GM12878 (cell line): ENCODE results near the gene PGGT1B. TPM values are rescaled to one million over a fixed set of nuclear protein-coding genes. Genes with fewer than 3 reads are reported as not detected.

ENCODE experiments used
- ATAC-seq: fragments of 200-7000 bp; cut with Tn5 transposase; 3 replicates; pipeline ENCODE4 v1.9.1; 2020; ENCODE audit warnings: mild to moderate bottlenecking, moderate library complexity
- BruUV-seq: library from RNA; stranded (reverse); fragments of 400-500 nt; replicated peaks from 2 replicates; lab custom pipeline; 2021; lab: Mats Ljungman, UMichigan
- CTCF ChIA-PET: fragments of 300-600 bp; sonication (Branson Sonifier 250); formaldehyde crosslinking; extraction: SDS; loops from one replicate; lab custom pipeline; 2021; ENCODE audit warnings: inconsistent platforms; lab: Yijun Ruan, JAX
- POLR2A ChIA-PET: fragments of 350-600 bp; formaldehyde crosslinking; extraction: SDS; loops from one replicate; lab custom pipeline; 2021; ENCODE audit warnings: inconsistent platforms; lab: Charles Lee
- RAD21 ChIA-PET: fragments of 300-600 bp; sonication (Branson Sonifier 250); formaldehyde crosslinking; loops from one replicate; lab custom pipeline; 2023; ENCODE audit warnings: antibody characterized with exemption; ENCODE audit not compliant: unreplicated experiment; lab: Charles Lee
- SMC1A ChIA-PET: fragments of 300-600 bp; sonication (Branson Sonifier 250); formaldehyde crosslinking; loops from one replicate; lab custom pipeline; 2023; ENCODE audit not compliant: unreplicated experiment, uncharacterized antibody; lab: Charles Lee
- DNase-seq: peaks from one replicate; pipeline ENCODE4 v3.0.0-alpha.2; 2011; ENCODE audit warnings: low read depth, low spot score
- FAIRE-seq: peaks from 3 replicates; lab custom pipeline; 2011; peaks lifted over from hg19 to GRCh38; lab: Jason Lieb, UNC
- H2AFZ ChIP-seq: 2 replicates; pipeline ENCODE4 v1.6.0; 2011; ENCODE audit warnings: low read depth, low read length, control low read depth; ENCODE audit not compliant: control insufficient read depth
- H3K27ac ChIP-seq: 2 replicates; pipeline ENCODE4 v1.5.1; 2011; ENCODE audit warnings: control low read depth; ENCODE audit not compliant: control insufficient read depth, insufficient read depth
- H3K27me3 ChIP-seq, 2 experiments: replicated peaks in 1 of 2; 2 replicates each; pipeline versions ENCODE4 v1.6.0 to v1.6.1; 2011; ENCODE audit warnings: low read length in 1 of 2; ENCODE audit not compliant: control insufficient read depth in 2 of 2, insufficient read depth in 2 of 2
- H3K36me3 ChIP-seq, 2 experiments: 2 replicates each; pipeline ENCODE4 v1.5.1; 2011; ENCODE audit warnings: low read length in 1 of 2; ENCODE audit not compliant: control insufficient read depth in 2 of 2, insufficient read depth in 2 of 2
- H3K4me1 ChIP-seq: 2 replicates; pipeline ENCODE4 v1.6.1; 2011; ENCODE audit warnings: mild to moderate bottlenecking, low read length, moderate library complexity, mixed read lengths; ENCODE audit not compliant: control insufficient read depth, insufficient read depth
- H3K4me2 ChIP-seq: 2 replicates; pipeline ENCODE4 v1.6.0; 2011; ENCODE audit warnings: control low read depth; ENCODE audit not compliant: control insufficient read depth, insufficient read depth
- H3K4me3 ChIP-seq: fragments of 200-600 bp; sonication (generic); 2 replicates; pipeline ENCODE4 v1.5.1; 2016
- H3K79me2 ChIP-seq: 2 replicates; pipeline ENCODE4 v1.6.0; 2011; ENCODE audit warnings: low read length; ENCODE audit not compliant: control insufficient read depth, insufficient read depth
- H3K9ac ChIP-seq: 2 replicates; pipeline ENCODE4 v1.8.0; 2011; ENCODE audit warnings: low read length, control low read depth, mixed read lengths; ENCODE audit not compliant: control insufficient read depth, insufficient read depth
- H3K9me3 ChIP-seq: replicated peaks from 3 replicates; pipeline ENCODE4 v1.5.1; 2011; ENCODE audit warnings: mild to moderate bottlenecking, low read length; ENCODE audit not compliant: control insufficient read depth, insufficient read depth
- H4K20me1 ChIP-seq: 2 replicates; pipeline ENCODE4 v1.6.0; 2011; ENCODE audit not compliant: control insufficient read depth, insufficient read depth
- DPF2 ChIP-seq: fragments of 450-650 bp; IDR thresholded peaks from 2 replicates; pipeline ENCODE4 v1.6.1; 2017; ENCODE audit warnings: mild to moderate bottlenecking
- EZH2 ChIP-seq: IDR thresholded peaks from 2 replicates; pipeline ENCODE4 v1.6.1; 2012; ENCODE audit warnings: low read depth, mild to moderate bottlenecking, control low read depth, inconsistent platforms, low read length, borderline replicate concordance; ENCODE audit not compliant: control insufficient read depth
- HDGF ChIP-seq: fragments of 450-650 bp; IDR thresholded peaks from 2 replicates; pipeline ENCODE4 v1.6.1; 2016; ENCODE audit warnings: antibody characterized with exemption
- IKZF1 ChIP-seq: fragments of 450-650 bp; conservative IDR thresholded peaks from 2 replicates; pipeline ENCODE4 v1.6.1; 2017; ENCODE audit warnings: antibody characterized with exemption, mild to moderate bottlenecking
- IKZF2 ChIP-seq, 2 experiments: fragments of 450-650 bp; IDR thresholded peaks; 2 replicates each; pipeline ENCODE4 v1.6.1; 2017; ENCODE audit warnings: mild to moderate bottlenecking in 2 of 2, moderate library complexity in 2 of 2
- KDM1A ChIP-seq: fragments of 200-600 bp; sonication (generic); IDR thresholded peaks from 2 replicates; pipeline ENCODE4 v1.6.1; 2016; ENCODE audit warnings: borderline replicate concordance
- MYB ChIP-seq: fragments of 150-350 bp; IDR thresholded peaks from 2 replicates; pipeline ENCODE4 v1.6.1; 2014; ENCODE audit warnings: mild to moderate bottlenecking, low read depth, low read length, borderline replicate concordance
- RUNX3 ChIP-seq: IDR thresholded peaks from 2 replicates; pipeline ENCODE4 v1.6.1; 2012; ENCODE audit warnings: low read length, inconsistent platforms
- ZSCAN29 ChIP-seq: fragments of 450-650 bp; IDR thresholded peaks from 2 replicates; pipeline ENCODE4 v1.6.1; 2017; ENCODE audit warnings: mild to moderate bottlenecking, moderate library complexity
- whole genome bisulfite sequencing: methylation state at CpG from one replicate; pipeline ENCODE4 v1.1.6; 2016; ENCODE audit warnings: low lambda C conversion rate; ENCODE audit not compliant: insufficient replicate concordance, insufficient coverage; ENCODE audit errors: missing lambda C conversion rate; 5-methylcytosine and 5-hydroxymethylcytosine counted together
- in situ Hi-C: fragments of 300-500 bp; cut with MboI; formaldehyde crosslinking; loops from 9 replicates; pipeline ENCODE4 v1.14.3; 2018; ENCODE audit warnings: mixed read lengths
- intact Hi-C: fragments of 100-400 bp; cut with micrococcal nuclease; formaldehyde crosslinking; loops from one replicate; pipeline ENCODE4 v1.14.2; 2022; ENCODE audit not compliant: unreplicated experiment
- polyA plus RNA-seq, 11 experiments: library from polyadenylated mRNA; depleted of rRNA in 4 of 11; unstranded in 6 of 11; stranded (reverse) in 5 of 11; fragments of >200 nt; fragmentation: Nextera tagmentation in 4 of 11; fragmentation: Illumina TruSeq in 1 of 11; extraction: Ambion mirVana in 4 of 11; extraction: Trizol in 1 of 11; gene quantifications; 1 replicate in 1 of 11; 2 replicates in 10 of 11; pipeline versions ENCODE4 v1.2.1 to v1.2.3, GENCODE V29; 2011 to 2016; ENCODE audit warnings: inconsistent platforms in 2 of 11, missing spikeins in 2 of 11, low read depth in 1 of 11
- total RNA-seq, 4 experiments: library from RNA; depleted of rRNA in 3 of 4; stranded (reverse); fragments of >200 nt in 3 of 4; fragmentation: Illumina TruSeq in 1 of 4; extraction: Trizol in 1 of 4; gene quantifications; 2 replicates each; pipeline versions ENCODE4 v1.2.1 to v1.2.3, GENCODE V29; 2013 to 2021
- TF ChIP-seq, protein P1 (sequence below): fragments of 450-650 bp; IDR thresholded peaks from 2 replicates; pipeline ENCODE4 v1.6.1; 2017; ENCODE audit warnings: mild to moderate bottlenecking, moderate library complexity
- TF ChIP-seq, protein P2 (sequence below): fragments of 450-650 bp; IDR thresholded peaks from 2 replicates; pipeline ENCODE4 v1.6.1; 2014; ENCODE audit warnings: mild to moderate bottlenecking
- TF ChIP-seq, protein P3 (sequence below), 3 experiments: IDR thresholded peaks in 2 of 3; conservative IDR thresholded peaks in 1 of 3; 2 replicates each; pipeline ENCODE4 v1.5.1; 2011; ENCODE audit warnings: low read depth in 3 of 3, low read length in 3 of 3, mild to moderate bottlenecking in 3 of 3, control low read depth in 2 of 3, moderate library complexity in 2 of 3, inconsistent platforms in 1 of 3, mixed read lengths in 1 of 3; ENCODE audit not compliant: control insufficient read depth in 2 of 3, insufficient read depth in 1 of 3; ENCODE audit errors: extremely low read depth in 1 of 3
- TF ChIP-seq, protein P4 (sequence below): IDR thresholded peaks from 2 replicates; pipeline ENCODE4 v1.6.1; 2011; ENCODE audit warnings: low read depth, mild to moderate bottlenecking, low read length, moderate library complexity, borderline replicate concordance; ENCODE audit errors: extremely low read depth

PGGT1B gene
- total and polyA plus RNA-seq, 10 of the 15 experiments (the other 5 are each of a cell fraction or from before 2014, with no cell fraction given), result 5.0 to 38.4 (median 13.9) TPM

DNA sequence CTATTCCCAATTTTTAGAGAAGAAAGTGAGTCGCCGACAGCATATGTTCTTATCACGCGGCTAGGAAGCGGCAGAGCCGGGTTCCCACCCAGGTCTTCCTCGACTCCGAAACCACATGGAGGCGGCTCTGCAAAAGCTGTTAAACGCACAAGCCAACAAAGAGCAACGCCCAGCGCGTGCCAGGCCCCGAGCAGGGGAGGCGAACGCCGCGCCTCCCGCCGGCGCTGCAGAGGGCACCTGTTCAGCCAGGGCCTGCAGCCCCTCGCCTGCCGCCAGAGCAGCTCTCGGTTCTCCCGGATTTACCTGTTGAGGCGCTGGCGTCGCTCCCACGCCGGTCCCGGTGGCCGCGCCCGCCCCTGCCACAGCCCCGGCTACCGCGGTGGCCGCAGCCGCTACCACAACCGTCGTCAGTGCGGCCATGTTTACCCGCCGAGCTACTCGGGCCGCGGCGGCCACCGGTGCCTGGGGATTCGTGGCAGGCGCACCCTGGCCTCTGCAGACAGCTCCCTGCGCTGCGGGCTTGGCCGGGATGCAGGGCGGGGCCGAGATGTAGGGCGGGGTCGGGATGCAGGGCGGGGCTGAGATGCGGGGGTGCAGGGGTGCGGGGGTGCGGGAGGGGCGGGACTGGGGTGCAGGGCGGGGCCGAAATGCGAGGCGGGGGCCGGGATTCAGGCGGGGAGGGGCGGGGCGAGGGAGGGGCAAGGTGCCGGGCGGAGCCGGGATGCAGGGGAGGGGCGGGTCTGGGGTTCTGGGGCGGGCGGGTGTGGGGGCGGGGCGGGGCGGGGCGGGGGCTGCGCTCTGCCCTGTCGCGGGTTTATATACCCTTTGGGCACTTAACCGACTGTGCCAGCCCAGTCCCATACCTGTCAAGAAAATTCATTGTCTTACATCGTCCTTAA is 33.7 kb upstream of the PGGT1B start, which contains the start of gene CCDC112:
CCDC112 (minus strand) TSS at position 531 of the 899 bp plus-strand sequence; CDS start at position 420, 111 bp downstream.
- no peaks in the 10 kb centered on the region; the same call in 1 of the 3 replicates for H3K9me3 ChIP-seq
- FAIRE-seq, result no peak
- SMC1A ChIA-PET, result interaction anchor here (0.7 to 1.6 kb wide), 4 partner anchors 10 to 243 kb away, joined by 3 to 4 read pairs (median 3); no protein-coding TSS in a partner anchor
- BruUV-seq, result no TSS peak
- H3K27me3 ChIP-seq, result no peaks in the 10 kb centered on the region; a peak in 2 of 4 replicates
- under 1% methylated on average over 71 of the region's 86 CpGs for WGBS
- peak within 1 kb of the TSS; percentile 77 for H2AFZ ChIP-seq
- no peaks in the 10 kb centered on the region for H3K36me3 ChIP-seq
- in situ Hi-C loops, result no loop called here
- ATAC-seq, result peak; percentile 89
- no peak within 1 kb of the TSS for H3K27ac ChIP-seq
- no peaks in the 10 kb centered on the region for H4K20me1 ChIP-seq
- peak within 1 kb of the TSS; percentile 76 for H3K4me3 ChIP-seq
- intact Hi-C loops, result no loop called here
- peak within 1 kb of the TSS; percentile 42 for H3K9ac ChIP-seq
- RAD21 ChIA-PET, result interaction anchor here (0.7 to 1.1 kb wide), 2 partner anchors 10 to 25 kb away, joined by 3 read pairs; no protein-coding TSS in a partner anchor
- DNase-seq, result peak; percentile 11
- H3K4me2 ChIP-seq, result peak within 1 kb of the TSS; percentile 74
- POLR2A ChIA-PET, result no interaction called here
- H3K4me1 ChIP-seq, result no peaks in the 10 kb centered on the region
- H3K79me2 ChIP-seq, result no peaks in the 10 kb centered on the region
- CTCF ChIA-PET, result interaction anchor here (0.7 to 4.5 kb wide), 3 partner anchors 13 to 278 kb away, joined by 3 to 24 read pairs (median 5); no protein-coding TSS in a partner anchor
- TF ChIP-seq, protein P1, sequence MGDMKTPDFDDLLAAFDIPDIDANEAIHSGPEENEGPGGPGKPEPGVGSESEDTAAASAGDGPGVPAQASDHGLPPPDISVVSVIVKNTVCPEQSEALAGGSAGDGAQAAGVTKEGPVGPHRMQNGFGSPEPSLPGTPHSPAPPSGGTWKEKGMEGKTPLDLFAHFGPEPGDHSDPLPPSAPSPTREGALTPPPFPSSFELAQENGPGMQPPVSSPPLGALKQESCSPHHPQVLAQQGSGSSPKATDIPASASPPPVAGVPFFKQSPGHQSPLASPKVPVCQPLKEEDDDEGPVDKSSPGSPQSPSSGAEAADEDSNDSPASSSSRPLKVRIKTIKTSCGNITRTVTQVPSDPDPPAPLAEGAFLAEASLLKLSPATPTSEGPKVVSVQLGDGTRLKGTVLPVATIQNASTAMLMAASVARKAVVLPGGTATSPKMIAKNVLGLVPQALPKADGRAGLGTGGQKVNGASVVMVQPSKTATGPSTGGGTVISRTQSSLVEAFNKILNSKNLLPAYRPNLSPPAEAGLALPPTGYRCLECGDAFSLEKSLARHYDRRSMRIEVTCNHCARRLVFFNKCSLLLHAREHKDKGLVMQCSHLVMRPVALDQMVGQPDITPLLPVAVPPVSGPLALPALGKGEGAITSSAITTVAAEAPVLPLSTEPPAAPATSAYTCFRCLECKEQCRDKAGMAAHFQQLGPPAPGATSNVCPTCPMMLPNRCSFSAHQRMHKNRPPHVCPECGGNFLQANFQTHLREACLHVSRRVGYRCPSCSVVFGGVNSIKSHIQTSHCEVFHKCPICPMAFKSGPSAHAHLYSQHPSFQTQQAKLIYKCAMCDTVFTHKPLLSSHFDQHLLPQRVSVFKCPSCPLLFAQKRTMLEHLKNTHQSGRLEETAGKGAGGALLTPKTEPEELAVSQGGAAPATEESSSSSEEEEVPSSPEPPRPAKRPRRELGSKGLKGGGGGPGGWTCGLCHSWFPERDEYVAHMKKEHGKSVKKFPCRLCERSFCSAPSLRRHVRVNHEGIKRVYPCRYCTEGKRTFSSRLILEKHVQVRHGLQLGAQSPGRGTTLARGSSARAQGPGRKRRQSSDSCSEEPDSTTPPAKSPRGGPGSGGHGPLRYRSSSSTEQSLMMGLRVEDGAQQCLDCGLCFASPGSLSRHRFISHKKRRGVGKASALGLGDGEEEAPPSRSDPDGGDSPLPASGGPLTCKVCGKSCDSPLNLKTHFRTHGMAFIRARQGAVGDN, result no peak
- TF ChIP-seq, protein P2, sequence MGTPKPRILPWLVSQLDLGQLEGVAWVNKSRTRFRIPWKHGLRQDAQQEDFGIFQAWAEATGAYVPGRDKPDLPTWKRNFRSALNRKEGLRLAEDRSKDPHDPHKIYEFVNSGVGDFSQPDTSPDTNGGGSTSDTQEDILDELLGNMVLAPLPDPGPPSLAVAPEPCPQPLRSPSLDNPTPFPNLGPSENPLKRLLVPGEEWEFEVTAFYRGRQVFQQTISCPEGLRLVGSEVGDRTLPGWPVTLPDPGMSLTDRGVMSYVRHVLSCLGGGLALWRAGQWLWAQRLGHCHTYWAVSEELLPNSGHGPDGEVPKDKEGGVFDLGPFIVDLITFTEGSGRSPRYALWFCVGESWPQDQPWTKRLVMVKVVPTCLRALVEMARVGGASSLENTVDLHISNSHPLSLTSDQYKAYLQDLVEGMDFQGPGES, result no peak
- TF ChIP-seq KDM1A, result no peak
- TF ChIP-seq HDGF, result no peak
- TF ChIP-seq MYB, result no peak
- peak; percentile 66; the same call in 1 of the 2 replicates for TF ChIP-seq DPF2
- TF ChIP-seq, protein P3, sequence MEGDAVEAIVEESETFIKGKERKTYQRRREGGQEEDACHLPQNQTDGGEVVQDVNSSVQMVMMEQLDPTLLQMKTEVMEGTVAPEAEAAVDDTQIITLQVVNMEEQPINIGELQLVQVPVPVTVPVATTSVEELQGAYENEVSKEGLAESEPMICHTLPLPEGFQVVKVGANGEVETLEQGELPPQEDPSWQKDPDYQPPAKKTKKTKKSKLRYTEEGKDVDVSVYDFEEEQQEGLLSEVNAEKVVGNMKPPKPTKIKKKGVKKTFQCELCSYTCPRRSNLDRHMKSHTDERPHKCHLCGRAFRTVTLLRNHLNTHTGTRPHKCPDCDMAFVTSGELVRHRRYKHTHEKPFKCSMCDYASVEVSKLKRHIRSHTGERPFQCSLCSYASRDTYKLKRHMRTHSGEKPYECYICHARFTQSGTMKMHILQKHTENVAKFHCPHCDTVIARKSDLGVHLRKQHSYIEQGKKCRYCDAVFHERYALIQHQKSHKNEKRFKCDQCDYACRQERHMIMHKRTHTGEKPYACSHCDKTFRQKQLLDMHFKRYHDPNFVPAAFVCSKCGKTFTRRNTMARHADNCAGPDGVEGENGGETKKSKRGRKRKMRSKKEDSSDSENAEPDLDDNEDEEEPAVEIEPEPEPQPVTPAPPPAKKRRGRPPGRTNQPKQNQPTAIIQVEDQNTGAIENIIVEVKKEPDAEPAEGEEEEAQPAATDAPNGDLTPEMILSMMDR (IDR thresholded peaks at IDR 0.05 in 2 of 3, conservative IDR thresholded peaks at IDR 0.05 in 1 of 3; ENCODE audit: control insufficient read depth in 2 of 3, extremely low read depth in 1 of 3, insufficient read depth in 1 of 3, low read depth in 3 of 3, low read length in 3 of 3), result no peak
- peak; percentile 57 for TF ChIP-seq RUNX3
- TF ChIP-seq IKZF1, result peak; percentile 78
- TF ChIP-seq, protein P4, sequence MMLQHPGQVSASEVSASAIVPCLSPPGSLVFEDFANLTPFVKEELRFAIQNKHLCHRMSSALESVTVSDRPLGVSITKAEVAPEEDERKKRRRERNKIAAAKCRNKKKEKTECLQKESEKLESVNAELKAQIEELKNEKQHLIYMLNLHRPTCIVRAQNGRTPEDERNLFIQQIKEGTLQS, result no peak
- no peak for TF ChIP-seq EZH2
- no peak for TF ChIP-seq ZSCAN29
- TF ChIP-seq IKZF2 (IDR thresholded peaks at IDR 0.05), result 0 out of 4 replicates have a peak, but pooled peaks of 1 of the 2 experiments have one; percentile 10
